GM18520 (cell line): ENCODE measurements around the gene PRKAR1A.

Experiments
- ATAC-seq: cut with Tn5 transposase; IDR thresholded peaks from one replicate; pipeline ENCODE4 v1.9.1; 2021; ENCODE audit not compliant: unreplicated experiment

PRKAR1A gene

DNA sequence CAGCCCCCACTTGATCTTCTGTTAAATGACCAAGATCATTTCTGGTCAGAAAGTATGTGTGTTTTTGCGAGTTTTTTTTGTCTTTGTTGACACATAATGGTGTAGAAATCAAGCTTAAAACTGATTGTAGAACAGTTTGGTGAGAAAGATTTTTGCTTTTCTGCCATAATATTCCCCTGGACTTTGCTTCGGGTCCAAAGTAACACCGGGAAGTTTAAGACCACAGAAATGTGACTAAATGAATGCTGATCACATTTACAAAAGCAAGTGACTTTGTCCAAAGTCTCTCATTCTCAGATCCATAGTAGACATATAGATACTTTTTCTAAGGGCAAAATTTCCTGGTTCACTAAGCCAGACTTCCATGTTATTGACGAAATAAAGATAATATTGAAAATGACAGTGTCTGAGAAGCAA is 86.3 kb downstream of the PRKAR1A start:
- no peak for ATAC-seq

DNA sequence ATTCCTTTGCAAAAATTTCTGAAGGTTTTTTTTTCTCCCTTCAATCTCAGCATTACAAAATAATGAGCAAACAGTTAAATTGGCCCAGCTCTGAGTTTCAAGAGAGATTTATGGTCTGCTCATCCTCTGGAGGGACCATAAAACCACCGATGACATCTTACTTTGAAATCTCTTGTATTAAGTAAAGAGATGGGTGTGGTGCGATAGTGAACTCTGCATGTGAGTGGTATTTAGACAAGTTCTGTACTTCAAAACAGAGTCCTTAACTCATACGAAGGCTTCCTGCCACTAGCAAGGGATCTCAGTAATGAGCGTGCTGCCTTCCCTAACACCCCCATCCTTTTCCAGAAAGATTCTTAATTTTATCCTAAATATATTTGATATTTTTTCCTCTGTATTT is 86.9 kb downstream of the PRKAR1A start:
- ATAC-seq, result no peak

DNA sequence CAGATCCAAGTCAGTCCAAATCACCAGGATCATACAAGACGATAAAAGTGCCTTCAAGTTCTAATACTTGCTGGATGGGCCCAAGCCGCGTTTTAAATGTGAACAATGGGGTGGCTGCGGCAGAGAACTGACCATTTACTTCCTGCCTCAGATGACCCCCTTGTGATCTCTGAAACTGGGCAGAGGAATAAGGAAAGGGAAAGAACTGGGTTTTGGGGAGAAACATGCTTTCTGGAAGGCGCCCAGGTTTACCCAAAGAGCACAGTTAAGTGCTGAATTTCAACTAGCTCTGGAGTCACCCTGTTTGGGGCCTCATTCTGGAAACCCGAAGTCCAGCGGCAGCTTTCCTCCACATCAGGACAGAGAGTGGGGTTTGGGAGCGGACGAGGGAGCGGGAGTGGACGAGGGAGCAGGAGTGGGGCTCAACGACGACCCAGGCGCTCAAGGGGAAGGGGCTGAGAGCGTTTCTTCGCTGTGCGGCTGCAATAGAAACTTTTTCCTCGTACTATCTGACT is 87.4 kb downstream of the PRKAR1A start:
- no peak for ATAC-seq

DNA sequence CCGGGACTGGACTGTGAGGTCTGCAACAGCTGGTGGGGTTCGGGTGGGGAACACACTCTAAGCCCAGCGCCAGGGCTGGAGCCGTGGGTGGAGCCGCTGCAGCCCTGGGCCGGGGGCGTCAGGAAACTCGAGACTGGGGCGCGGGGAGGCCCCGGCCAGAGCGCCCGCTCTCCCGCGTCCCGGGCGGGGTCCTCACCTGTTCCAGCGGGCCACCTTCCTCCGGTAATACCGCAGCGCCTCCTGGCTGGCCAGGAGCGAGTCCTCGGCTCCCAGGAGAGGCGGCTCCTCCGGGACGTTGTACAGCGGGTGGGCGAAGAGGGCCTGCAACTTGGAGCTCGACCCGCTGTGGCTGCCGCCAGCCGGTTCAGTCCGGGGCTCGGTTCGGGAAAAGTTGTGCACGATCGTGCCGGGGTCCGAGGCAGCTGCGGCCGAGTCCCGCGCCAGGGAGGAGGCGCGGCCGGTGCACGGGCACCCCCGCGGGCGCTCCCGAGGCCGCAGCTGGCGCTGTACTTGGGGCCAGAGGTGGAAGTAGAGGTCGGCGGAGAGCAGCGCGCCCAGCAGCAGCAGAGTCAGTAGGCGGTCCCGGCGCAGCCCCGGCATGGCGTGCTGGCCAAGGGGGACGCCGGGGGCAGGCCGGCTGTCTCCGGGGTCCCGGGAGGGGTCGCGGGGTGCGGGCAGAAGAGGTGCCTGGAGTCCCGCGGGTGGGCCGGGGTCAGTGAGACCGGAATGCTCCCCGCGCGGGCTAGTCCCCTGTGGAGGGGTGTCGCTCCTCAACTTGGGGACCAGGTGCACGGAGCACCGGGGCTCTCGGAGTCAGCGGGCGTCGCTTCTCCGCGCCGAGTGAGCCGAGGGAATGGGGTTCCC is 88.1 kb downstream of the PRKAR1A start:
- no peak for ATAC-seq
